SK-N-SH treated with all-trans-retinoic acid at 6 μM for 48 hours (cell line): ENCODE results near the gene RAD51B.

Experiments used
- ARNTL ChIP-seq: fragments of 450-650 bp; formaldehyde crosslinking; IDR thresholded peaks from 2 replicates; pipeline ENCODE4 v1.5.0; 2020; ENCODE audit warnings: low read depth, mild to moderate bottlenecking, moderate library complexity, borderline replicate concordance
- BACH2 ChIP-seq: fragments of 250-450 bp; sonication (Bioruptor Pico); IDR thresholded peaks from 2 replicates; pipeline ENCODE4 v1.9.0; 2021; ENCODE audit warnings: mild to moderate bottlenecking, borderline replicate concordance
- PPARA ChIP-seq: fragments of 250-450 bp; sonication (Bioruptor Pico); IDR thresholded peaks from 2 replicates; pipeline ENCODE4 v1.5.0; 2020; ENCODE audit warnings: mild to moderate bottlenecking, borderline replicate concordance
- RARB ChIP-seq: fragments of 250-450 bp; sonication (Bioruptor Pico); IDR thresholded peaks from 2 replicates; pipeline ENCODE4 v1.8.0; 2021; ENCODE audit warnings: mild to moderate bottlenecking, moderate library complexity
- TCF4 ChIP-seq: fragments of 250-450 bp; sonication (Bioruptor Pico); IDR thresholded peaks from 2 replicates; pipeline ENCODE4 v1.8.0; 2021; ENCODE audit warnings: mild to moderate bottlenecking, moderate library complexity, borderline replicate concordance
- ZFP30 ChIP-seq: fragments of 450-650 bp; formaldehyde crosslinking; IDR thresholded peaks from 2 replicates; pipeline ENCODE4 v1.5.0; 2022; ENCODE audit warnings: mild to moderate bottlenecking, moderate library complexity

DNA sequence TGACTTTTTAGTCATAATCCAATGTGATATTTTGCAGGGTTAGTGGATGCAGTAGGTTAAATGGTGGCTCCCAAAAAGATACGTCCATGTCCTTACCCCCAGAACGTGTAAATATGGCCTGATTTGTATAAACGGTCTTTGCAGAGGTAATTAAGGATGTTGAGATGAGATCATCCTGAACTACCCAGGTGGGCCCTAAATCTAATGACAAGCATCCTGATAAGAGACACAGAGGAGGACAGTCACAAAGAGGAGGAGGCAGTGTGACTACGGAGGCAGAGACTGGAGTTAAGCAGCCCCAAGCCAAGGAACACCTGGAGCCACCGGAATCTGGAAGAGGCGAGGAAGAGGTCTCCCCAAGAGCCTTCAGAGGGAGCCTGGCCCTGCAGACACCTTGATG lies 679.9 kb downstream of the RAD51B start:
- TF ChIP-seq RARB (CRISPR knock-in tag) (no peak), TCF4 (CRISPR knock-in tag) (no peak), ARNTL (no peak), ZFP30 (CRISPR knock-in tag) (no peak), PPARA (CRISPR knock-in tag) (no peak), BACH2 (CRISPR knock-in tag) (no peak)
